ENCODE results near the gene ACLY.
"Not testable (repeated sequence)": the region's sequence is repeated elsewhere in the genome, so short reads cannot be mapped to it uniquely, and the experiment has no call there.

ACLY gene

DNA sequence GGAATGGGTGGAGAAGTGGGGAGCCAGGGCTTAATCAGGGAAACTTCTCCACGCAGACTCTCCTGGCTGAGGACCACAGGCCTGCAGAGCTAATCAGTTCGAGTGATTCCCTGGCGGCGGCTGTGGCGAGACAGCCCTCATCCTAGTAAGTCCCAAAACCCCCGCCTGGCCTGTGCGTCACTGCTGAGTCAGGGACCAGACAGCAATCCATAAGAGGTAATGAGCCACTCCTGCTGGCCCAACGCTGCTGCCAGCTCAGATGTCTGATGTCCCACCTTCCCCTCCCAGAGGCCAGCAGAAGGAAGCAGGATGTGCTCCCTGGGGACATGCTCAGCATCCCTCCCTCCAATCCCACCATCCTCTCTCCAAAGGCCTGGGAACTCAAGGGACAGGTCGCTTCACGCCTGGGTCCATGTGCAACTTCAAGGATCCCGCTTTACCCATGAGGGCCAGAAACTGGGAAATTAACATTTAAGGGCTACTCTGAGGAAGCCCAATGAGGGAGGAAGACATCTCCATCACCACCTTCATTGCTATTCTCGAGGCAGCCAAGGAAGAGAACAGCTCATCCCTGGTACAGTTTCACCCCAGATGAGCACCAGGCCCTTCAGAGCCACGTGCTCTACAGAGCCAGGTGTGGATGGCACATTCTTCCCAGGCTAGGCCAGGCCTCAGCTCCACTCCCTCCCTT lies 7.9 kb downstream of the ACLY start:
- DNase-seq (ENCODE audit: low spot score), result peak; percentile 96

DNA sequence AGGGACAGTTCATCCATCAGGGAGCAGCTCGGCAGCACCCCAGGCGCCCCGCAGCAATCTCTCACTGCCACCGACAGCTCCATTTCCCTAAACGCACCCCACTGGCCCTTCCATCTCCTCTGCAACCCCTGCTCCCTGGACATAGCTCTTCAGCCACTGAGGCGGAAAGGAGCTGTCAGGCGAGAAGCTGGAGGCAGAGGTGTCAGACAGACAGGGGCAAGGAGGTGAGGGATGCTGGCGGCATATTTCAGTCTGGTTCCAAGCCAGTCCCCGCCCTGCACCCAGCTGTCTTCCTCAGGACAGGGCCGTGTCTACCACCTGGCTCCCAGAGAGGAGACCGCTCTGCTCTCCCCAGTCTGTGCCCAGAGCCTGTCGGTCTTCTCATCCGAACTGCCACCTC lies 9.7 kb downstream of the ACLY start:
- DNase-seq (ENCODE audit: low spot score), result no peak

DNA sequence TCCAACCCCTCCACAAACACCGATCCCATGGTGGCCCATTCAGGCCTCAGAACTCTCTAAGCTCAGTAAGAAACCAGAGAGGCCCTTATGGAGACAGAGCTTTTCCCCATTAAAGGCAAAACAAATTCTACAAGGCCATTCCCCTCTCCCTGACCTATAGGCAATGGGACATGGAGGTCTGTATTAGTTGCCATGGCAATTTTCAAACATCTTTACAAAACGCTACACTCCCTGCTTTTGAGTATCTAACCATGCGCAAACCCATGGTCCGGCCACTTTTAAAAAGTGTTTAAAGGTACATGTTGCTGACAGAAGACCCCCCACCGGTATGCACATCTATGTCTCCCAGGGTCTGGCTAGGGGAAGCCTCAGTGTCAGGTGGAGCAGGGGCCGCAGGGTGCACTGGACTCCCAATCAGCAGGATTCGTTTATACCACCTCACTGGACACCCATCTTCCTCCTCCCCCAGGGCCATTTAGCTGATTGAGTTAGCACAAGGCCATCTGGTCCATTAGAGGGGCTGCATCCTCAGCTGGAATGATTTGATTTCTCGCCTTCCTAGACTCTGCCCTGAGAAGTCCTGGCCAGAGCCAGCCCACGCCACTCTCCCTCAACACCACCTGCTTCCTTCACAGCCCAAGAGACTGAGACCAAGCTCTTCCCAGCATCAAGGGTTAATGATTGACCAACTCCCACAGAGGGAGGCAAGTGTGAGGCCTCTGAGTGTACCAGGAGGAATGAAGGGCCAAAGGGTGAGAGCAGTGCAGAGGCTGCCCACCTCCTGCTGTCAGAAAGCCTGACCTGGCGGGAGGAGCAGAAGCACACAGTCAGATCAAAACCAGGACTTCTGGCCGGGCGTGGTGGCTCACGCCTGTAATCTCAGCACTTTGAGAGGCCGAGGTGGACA lies 10.9 kb downstream of the ACLY start:
- DNase-seq (ENCODE audit: low spot score), result no peak

DNA sequence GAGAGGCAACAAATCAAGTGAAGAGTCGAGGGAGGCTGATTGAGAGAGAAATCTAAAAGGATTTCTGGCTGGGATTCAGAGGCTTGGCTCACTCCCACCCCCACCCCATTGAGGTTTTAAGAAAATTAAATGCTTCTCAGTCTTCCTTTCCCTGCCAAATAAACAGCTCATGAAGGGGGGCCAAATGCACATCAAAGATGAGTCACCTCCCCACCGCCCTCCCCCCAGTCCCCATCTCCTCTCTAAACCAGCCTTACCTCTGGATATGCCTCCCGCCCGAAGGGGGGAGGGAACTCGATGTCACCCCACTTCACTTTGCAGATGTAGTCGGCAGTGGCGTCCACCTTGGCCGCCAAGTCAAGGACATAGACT lies 11.6 kb downstream of the ACLY start:
- peak; percentile 74 for DNase-seq (ENCODE audit: low spot score)

DNA sequence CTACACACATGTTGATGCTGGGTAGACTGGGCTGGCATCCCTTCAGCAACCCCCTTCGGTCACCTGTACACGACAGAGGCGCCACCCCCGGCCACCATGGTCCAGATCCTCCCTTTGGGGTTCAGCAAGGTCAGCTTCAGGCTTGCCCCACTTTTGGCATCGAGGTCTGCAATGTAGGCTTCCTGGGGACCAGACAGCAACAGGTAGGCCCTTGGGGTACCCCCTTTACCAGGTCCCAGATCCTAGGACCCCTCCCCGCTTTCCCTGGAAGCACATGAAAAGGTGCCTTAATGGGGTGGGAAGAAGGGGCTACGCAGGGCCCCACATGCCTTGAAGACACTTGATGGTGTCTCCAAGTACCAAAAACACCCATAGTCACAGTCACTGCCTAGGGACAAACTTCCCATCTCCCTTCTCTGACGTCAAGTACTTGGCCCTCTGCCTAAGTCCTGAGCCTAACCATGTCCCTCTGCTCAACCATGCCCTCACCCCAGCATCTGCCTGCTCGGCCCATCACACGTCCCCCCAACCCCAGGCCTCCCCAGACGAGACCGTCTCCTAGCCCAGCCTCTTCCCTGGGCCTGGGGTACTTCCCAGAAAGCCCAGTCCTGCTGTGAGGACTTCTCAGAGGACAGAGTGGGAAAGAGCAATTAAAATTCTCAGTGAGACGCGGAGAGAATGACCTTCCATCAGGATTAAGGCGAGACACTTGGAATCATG lies 12.1 kb downstream of the ACLY start:
- DNase-seq (ENCODE audit: low spot score), result no peak

DNA sequence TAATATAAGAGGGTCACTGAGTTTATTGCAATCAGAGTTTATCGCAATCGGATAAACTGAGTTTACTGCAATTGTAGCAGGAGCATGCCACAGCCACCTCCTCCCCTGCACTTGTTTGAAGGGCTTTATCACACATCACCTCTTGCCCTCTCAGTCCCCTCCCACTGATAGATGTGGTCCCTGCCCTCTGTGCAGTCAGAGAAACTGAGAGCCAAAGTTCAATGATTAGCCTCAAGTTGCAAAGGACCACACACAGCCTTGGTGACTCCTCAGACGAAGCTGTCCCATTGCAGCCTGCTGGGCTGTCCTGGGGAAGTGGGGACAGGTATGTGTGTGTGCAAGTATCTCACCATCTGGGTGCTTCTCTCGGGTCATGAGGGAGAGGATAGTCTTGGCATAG lies 13.6 kb downstream of the ACLY start:
- no peak for DNase-seq (ENCODE audit: low spot score)

DNA sequence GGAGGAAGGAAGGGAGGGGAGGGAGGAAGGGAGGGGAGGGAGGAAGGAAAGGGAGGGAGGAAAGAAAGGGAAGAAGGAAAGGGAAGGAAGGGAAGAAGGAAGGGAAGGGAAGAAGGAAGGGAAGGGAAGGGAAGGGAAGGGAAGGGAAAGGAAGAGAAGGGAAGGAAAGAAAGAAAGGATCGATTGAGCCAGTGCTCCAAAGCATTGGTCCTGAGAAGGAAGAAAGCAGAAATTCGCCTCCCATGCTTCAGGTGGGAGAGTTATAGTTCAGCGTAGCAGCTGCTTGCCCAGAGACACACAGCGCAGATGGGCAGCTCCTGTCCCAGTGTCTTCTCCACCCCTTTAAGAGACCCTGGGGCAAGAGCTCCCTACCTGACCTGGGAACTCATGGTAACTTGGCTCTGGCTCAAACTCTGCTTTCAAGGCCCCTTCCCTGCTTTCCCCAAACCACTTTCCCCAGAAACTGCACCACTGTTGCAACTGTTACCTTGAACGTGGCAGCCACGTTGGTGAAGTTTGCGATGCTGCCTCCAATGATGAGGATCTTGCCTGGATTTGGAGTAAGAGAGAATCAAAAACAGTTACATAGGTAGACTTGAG lies 14.4 kb downstream of the ACLY start:
- DNase-seq (ENCODE audit: low spot score), result no peak

DNA sequence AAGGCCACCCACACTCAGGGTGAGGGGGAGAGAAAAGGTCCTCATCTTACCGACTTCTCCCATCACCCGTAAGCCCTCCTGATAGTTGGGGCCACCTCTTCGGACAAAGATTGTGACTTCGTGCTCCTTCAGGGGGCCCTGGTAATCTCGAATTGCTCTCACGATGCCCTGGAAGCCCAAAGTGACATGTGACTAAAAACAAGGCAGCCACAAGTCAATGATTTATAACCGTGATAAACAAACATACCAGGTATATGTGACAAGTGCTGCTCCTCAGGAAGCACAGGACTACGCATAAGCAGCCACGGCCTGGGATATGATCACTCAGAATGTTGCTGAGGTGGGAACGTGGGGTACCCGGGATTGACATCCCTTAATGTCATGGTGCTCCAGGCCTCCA lies 17.1 kb downstream of the ACLY start:
- DNase-seq (ENCODE audit: low spot score), result no peak

DNA sequence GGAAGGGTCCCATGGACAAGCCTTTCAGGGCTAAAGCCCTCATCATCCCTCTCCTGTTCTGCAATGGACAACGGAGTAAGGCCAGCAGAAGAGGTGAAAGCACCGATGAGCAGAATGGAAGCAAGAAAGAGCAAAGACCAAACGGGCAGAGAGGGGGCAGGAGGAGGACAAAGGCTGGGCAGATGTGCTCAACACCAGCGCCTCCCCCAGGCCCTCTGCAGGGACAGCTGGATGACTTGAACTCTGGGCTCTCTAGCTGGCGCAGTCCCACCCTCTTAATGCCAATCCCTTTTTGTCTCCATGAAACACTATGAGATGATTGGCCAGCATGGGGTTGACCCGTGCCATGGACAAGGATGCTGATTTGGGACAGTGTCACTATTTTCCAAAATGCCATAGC lies 22.0 kb downstream of the ACLY start:
- DNase-seq (ENCODE audit: low spot score), result no peak

DNA sequence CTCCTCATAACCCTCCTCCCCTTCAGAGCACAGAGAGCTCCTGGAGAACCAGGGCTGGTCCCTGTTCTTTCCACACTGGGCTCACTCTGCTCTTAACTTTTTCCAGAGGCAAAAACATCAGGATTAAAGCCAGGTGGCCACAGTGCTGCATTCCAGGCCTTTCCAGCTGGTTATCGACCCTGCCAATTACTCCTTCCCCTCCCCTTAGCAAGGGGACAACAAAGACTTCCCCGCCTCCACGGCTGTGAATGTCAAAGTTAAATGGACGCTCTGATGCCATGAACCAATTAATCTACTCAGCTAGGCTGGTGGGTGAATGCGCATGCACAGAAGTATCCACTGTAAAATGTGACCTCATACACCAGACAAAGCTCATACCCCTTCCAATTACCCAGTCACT lies 23.1 kb downstream of the ACLY start:
- peak; percentile 22 for DNase-seq (ENCODE audit: low spot score)

DNA sequence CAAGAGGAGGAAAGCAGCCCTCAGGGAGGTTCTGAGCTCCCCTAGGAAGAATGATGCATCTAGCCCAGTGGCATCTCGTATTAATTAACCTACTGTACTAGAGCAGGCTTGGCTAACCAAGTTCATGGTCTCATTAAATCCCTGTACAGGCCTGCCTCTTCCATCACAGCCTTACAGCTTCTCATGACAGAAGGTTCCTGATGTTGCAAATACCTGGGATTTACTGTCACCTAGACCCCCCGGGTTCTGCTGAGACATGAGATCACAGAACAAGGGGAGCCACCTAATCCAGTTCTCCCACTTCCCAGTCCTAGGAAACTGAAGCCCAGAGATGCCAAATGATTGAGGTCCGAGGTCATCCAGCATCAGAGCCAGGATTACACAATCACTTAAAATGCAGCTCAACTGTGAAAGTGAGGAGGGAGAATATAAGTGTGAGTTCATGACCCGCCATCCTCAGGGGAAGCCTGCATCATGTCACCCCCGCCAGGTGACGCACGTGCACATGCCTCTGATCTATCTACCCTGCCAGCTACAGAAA lies 23.9 kb downstream of the ACLY start:
- DNase-seq (ENCODE audit: low spot score), result peak; percentile 78

DNA sequence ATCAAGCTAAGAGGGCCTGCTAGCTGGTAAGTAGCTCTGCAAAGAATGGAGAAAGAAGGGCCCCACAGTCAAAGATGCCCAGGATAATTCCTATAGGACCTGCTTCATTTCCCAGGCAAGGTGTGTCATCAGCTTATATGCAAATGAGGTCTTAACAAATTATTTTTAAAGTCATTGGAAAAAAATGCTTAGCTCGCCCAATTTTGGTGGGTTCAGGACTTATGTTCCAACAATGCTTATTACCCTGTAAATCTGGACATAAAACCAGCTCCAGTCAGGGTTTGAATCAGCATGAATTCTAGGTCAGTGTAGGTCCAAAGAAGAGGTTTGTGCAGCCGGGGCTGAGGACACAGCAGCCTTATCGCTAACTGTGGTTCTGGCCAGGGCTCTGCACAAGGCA lies 25.4 kb downstream of the ACLY start:
- no peak for DNase-seq (ENCODE audit: low spot score)

DNA sequence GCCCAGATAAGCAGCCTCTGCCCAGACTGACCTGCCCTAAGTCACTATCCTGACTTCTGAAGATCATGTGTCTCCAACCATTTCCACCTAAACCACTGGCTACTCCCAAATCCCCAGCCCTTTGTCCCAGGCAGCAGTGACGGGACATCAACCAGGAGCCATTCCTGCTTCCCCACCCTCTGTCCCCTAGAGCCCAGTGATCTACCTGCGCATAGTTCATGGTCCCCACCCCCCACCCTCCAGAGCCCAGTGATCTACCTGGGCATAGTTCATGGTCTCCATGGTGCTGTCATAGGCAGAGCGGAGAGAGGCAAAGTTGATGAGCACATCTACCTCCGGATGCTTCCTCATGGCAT lies 26.8 kb downstream of the ACLY start:
- DNase-seq (ENCODE audit: low spot score), result no peak

DNA sequence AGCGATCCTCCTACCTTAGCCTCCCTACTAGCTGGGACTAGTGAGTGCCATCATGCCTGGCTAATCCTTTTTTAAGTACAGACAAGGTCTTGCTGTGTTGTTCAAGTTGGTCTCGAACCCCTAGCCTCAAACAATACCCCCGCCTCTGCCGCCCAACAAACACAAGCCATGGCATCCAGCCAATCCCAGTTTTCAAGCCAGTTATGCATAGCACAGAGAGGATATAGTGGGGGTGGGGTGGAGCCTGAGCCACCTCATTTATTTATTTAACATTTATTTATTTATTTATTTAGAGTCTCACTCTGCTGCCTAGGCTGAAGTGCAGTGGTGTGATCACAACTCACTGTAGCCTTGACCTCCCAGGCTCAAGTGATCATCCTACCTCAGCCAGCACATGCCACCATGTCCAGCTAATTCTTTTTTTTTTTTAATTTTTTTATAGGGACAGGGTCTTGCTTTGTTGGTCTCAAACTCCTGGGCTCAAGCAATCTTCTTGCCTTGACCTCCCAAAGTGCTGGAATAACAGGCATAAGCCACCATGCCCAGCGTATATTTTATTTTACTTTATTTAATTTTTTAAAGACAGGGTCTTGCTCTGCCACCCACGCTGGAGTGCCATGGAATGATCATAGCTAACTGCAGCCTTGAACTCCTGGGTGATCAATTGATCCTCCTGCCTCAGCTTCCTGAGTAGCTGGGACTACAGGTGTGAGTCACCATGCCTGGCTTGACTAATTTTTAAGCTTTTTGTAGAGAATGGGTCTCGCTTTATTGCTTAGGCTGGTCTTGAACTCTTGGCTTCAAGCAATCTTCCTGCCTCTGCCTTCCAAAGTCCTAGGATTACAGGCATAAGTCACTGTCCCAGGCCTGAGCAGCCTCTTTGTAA lies 27.4 kb downstream of the ACLY start:
- no peak for DNase-seq (ENCODE audit: low spot score)

DNA sequence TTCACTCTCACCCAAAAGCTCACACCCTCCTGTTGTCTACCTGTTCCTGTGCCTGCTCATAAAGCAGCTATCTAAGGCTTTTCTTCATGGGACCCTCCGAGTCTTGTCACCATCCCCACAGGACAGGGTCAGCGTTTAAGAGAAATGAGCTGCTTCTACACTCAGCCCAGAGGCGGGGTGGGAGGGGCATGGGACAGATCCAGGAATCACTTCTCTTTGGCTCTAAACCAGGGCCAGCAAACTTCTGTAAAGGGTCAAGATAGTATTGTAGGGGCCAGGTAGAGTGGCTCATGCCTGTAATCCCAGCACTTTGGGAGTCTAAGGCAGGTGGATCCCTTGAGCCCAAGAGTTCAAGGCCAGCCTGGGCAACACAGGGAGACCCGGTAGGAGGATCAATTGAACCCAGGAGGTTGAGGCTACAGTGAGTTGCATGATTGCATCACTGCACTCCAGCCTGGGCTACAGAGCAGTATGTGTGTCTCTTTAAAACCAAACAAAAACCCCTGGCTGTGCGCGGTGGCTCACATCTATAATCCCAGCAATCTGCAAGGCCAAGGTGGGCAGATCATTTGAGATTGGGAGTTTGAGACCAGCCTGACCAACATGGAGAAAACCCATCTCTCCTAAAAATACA lies 30.3 kb downstream of the ACLY start:
- no peak for DNase-seq (ENCODE audit: low spot score)

DNA sequence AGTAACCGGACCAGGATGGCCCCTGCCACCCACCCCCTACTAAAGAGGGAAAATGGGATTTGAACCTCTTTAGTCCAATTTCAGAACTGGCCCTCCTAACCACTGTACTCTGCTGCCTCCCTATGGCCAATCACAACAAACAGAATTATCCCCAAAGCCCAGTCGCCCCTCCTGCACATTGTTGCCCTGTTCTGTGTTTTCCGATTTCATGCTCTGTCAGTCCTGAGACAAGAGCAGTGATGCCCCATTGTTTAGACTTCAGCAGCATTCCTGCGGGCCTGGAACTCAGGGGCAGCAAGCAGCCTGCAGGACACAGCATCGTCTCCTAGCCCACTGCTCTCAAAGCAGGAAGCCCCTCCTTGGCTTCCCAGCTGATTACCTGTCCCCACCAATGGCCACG lies 33.0 kb downstream of the ACLY start:
- DNase-seq (ENCODE audit: low spot score), result no peak

DNA sequence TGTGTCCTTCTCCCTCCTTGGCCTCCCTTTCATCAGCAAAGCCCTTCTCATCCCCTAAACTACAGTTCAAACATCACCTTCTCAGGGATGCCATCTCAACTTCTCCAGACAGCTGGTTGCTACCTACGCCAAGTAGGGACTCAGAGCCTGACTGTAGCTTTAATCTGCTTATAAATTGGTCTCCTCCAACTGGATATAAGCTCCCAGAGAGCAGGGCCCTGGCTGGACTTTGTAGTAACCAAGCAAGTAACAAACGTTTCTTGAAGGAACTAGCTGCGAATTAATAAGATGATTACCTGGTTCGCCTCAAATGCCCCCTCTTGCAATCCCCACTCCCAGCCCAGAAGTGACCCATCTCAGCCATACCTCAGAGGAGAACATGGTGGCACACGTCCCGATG lies 36.0 kb downstream of the ACLY start:
- no peak for DNase-seq (ENCODE audit: low spot score)

DNA sequence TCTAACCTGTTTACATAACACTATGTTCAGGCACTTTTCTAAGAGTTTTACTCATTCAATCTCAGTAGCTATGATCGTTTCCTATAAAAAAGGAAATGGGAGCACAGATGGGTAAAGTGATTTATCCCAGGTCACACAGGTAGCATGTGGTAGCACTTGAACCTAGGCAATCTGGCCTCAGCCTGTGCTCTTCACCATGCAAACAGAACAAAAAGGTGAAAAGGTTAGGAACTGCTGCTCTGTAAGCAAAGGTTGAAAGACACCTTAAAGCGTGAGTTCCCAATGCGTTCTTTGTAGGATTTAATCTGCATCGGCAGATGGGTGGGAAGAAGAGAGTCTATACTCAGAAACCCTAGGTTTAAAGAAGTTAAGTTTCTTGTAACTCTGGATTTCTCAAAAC lies 38.6 kb downstream of the ACLY start:
- DNase-seq (ENCODE audit: low spot score), result no peak

DNA sequence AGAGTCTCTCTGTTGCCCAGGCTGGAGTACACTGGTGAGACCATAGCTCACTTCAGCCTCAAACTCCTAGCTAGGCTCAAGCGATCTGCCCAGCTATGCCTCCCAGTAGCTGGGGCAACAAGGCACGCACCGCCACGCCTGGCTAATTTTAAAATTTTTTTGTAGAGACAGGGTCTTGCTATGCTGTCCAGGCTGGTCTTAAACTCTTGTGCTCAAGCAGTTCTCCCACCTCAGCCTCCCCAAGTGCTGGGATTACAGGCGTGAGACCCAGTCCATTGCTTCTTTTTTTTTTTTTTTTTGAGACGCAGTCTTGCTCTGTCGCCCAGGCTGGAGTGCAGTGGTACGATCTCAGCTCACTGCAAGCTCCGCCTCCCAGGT lies 44.5 kb downstream of the ACLY start:
- DNase-seq (ENCODE audit: low spot score), result not testable (repeated sequence)

DNA sequence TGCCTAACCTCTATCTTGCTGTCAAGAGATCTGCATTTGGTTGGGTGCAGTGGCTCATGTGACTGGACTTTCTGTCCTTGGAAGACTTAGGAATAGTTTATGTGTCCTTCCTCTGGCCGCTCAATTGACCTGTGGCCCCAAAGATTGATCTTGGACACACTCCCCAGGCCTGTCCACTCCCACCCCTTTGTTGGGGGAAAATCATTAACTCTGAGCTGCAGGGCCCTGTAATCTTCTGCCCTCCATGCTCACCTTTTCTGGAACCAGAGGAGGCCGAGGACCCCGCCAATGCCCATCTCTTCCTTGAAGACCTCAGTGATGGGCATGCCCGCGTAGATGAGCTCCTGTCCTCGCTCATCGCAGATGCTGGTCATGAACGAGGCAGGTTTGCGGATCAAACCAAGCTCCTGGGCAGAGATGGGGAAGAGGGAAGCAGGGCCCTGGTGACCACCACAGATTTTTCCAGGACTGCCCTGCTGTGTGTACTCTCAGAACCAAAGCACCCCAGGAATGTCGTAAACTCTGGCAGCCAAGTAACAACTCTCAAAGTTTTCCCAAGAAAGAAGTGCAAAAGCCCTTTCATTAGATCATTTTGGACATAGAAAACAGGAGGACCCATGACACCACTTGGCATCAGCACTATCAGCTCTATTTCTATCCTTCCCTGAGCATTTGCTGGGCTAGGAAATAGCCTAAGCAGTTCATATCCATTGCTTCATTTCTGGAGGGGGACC lies 45.0 kb downstream of the ACLY start:
- DNase-seq (ENCODE audit: low spot score), result no peak
